Astrocyte (in vitro differentiated cells and primary cell): ENCODE measurements around the gene TCAIM. TPM values are rescaled to one million over a fixed set of nuclear protein-coding genes. Genes with fewer than 3 reads are reported as not detected.

ENCODE experiments used
- DNase-seq: peaks from one replicate; pipeline ENCODE4 v3.0.0-alpha.2; 2010; ENCODE audit warnings: low read depth
- FAIRE-seq: peaks from 2 replicates; lab custom pipeline; 2011; peaks lifted over from hg19 to GRCh38; lab: Jason Lieb, UNC
- H2AFZ ChIP-seq: 2 replicates; pipeline ENCODE4 v1.6.0; 2012; ENCODE audit warnings: low read depth, low read length, inconsistent platforms
- H3K27ac ChIP-seq: 2 replicates; pipeline ENCODE4 v1.5.1; 2011; ENCODE audit warnings: low read depth, low read length, inconsistent platforms
- H3K27me3 ChIP-seq: 2 replicates; pipeline ENCODE4 v1.6.0; 2011; ENCODE audit warnings: low read length, inconsistent platforms; ENCODE audit not compliant: insufficient read depth
- H3K36me3 ChIP-seq: 2 replicates; pipeline ENCODE4 v1.5.1; 2011; ENCODE audit warnings: low read length, inconsistent platforms; ENCODE audit not compliant: insufficient read depth
- H3K4me1 ChIP-seq: 2 replicates; pipeline ENCODE4 v1.5.1; 2011; ENCODE audit warnings: low read length, inconsistent platforms; ENCODE audit not compliant: insufficient read depth
- H3K4me2 ChIP-seq: 2 replicates; pipeline ENCODE4 v1.6.0; 2012; ENCODE audit warnings: low read length, inconsistent platforms
- H3K4me3 ChIP-seq: 2 replicates; pipeline ENCODE4 v1.5.1; 2011; ENCODE audit warnings: low read depth, mild to moderate bottlenecking, low read length, inconsistent platforms; ENCODE audit not compliant: insufficient read depth
- H3K79me2 ChIP-seq: 2 replicates; pipeline ENCODE4 v1.6.0; 2012; ENCODE audit warnings: mild to moderate bottlenecking, low read length, inconsistent platforms; ENCODE audit not compliant: insufficient read depth
- H3K9ac ChIP-seq: 2 replicates; pipeline ENCODE4 v1.6.0; 2012; ENCODE audit warnings: mild to moderate bottlenecking, low read length, inconsistent platforms
- H3K9me3 ChIP-seq: 2 replicates; pipeline ENCODE4 v1.5.1; 2012; ENCODE audit warnings: low read depth, mild to moderate bottlenecking, low read length, inconsistent platforms; ENCODE audit not compliant: insufficient read depth
- H4K20me1 ChIP-seq: 2 replicates; pipeline ENCODE4 v1.6.0; 2012; ENCODE audit warnings: low read length, inconsistent platforms; ENCODE audit not compliant: insufficient read depth
- H3K27ac Mint-ChIP-seq: one replicate; pipeline ENCODE4 v1.8.0; 2021; ENCODE audit warnings: mild to moderate bottlenecking, mixed read lengths; ENCODE audit not compliant: unreplicated experiment
- H3K27me3 Mint-ChIP-seq: one replicate; pipeline ENCODE4 v1.8.0; 2021; ENCODE audit warnings: low read depth, mixed read lengths; ENCODE audit not compliant: unreplicated experiment
- H3K36me3 Mint-ChIP-seq: one replicate; pipeline ENCODE4 v1.8.0; 2021; ENCODE audit warnings: low read depth, mixed read lengths; ENCODE audit not compliant: unreplicated experiment
- H3K4me1 Mint-ChIP-seq: one replicate; pipeline ENCODE4 v1.8.0; 2021; ENCODE audit warnings: low read depth, mixed read lengths; ENCODE audit not compliant: unreplicated experiment
- H3K4me3 Mint-ChIP-seq: one replicate; pipeline ENCODE4 v1.8.0; 2021; ENCODE audit warnings: mild to moderate bottlenecking, moderate library complexity, mixed read lengths; ENCODE audit not compliant: unreplicated experiment
- H3K9me3 Mint-ChIP-seq: one replicate; pipeline ENCODE4 v1.8.0; 2021; ENCODE audit warnings: mild to moderate bottlenecking, mixed read lengths; ENCODE audit not compliant: unreplicated experiment
- CTCF ChIP-seq: IDR thresholded peaks from 2 replicates; pipeline ENCODE4 v1.5.1; 2011; ENCODE audit warnings: low read depth, mild to moderate bottlenecking, inconsistent platforms, low read length, moderate library complexity; ENCODE audit not compliant: insufficient read depth
- EZH2 ChIP-seq: IDR thresholded peaks from 2 replicates; pipeline ENCODE4 v1.6.1; 2012; ENCODE audit warnings: mild to moderate bottlenecking, low read length, inconsistent platforms; ENCODE audit not compliant: insufficient read depth
- total RNA-seq: library from RNA; stranded (reverse); gene quantifications from 2 replicates; pipeline ENCODE4 v1.2.1, GENCODE V29; 2021

Gene TCAIM
- total RNA-seq, 1 donor from 2014 or later: 25.5 TPM

- Histone ChIP-seq H2AFZ (no peak overlapping the region), H3K9ac (no peak overlapping the region), H4K20me1 (no peaks in the 10 kb centered on the region), H3K9me3 (no peaks in the 10 kb centered on the region), H3K4me1 (no peaks in the 10 kb centered on the region), H3K79me2 (no peaks in the 10 kb centered on the region), H3K4me2 (no peak overlapping the region), H3K27ac (no peak overlapping the region), H3K4me3 (no peak overlapping the region), H3K36me3 (no peaks in the 10 kb centered on the region), H3K27me3 (peaks cover 7% of the 10 kb centered on the region)
- Mint-ChIP-seq H3K27me3 (no peaks in the 10 kb centered on the region), H3K9me3 (no peaks in the 10 kb centered on the region), H3K4me3 (no peak overlapping the region), H3K36me3 (no peaks in the 10 kb centered on the region), H3K27ac (no peak overlapping the region), H3K4me1 (peaks cover 2% of the 10 kb centered on the region)
- no peak for DNase-seq
- FAIRE-seq: no peak
- TF ChIP-seq EZH2: no peak
- TF ChIP-seq CTCF: no peak
Measured at GRCh38 chr3:44330444-44330843, 8.1 kb upstream of the TCAIM start.

GRCh38 chr3:44334326-44334725 is 4.2 kb upstream of the TCAIM start:
- Mint-ChIP-seq H3K4me1 (peaks cover 5% of the 10 kb centered on the region), H3K4me3 (no peak overlapping the region), H3K27ac (no peak overlapping the region), H3K27me3 (no peaks in the 10 kb centered on the region), H3K9me3 (no peaks in the 10 kb centered on the region), H3K36me3 (no peaks in the 10 kb centered on the region)
- DNase-seq (no peak), FAIRE-seq (no peak)
- peaks cover 4% of the 10 kb centered on the region for H3K79me2 ChIP-seq
- H3K9ac ChIP-seq: no peak overlapping the region
- H3K4me1 ChIP-seq: peaks cover 6% of the 10 kb centered on the region
- no peak overlapping the region for H3K4me2 ChIP-seq
- no peak overlapping the region for H3K4me3 ChIP-seq
- H4K20me1 ChIP-seq: no peaks in the 10 kb centered on the region
- peaks cover 2% of the 10 kb centered on the region for H3K27me3 ChIP-seq
- no peaks in the 10 kb centered on the region for H3K36me3 ChIP-seq
- H3K9me3 ChIP-seq: no peaks in the 10 kb centered on the region
- no peak overlapping the region for H2AFZ ChIP-seq
- no peak overlapping the region for H3K27ac ChIP-seq
- TF ChIP-seq EZH2 (no peak), CTCF (no peak)

- peaks cover 2% of the 10 kb centered on the region for H3K36me3 ChIP-seq
- peak overlapping the region; percentile 89 for H3K9ac ChIP-seq
- FAIRE-seq (no peak), DNase-seq (no peak)
- peak overlapping the region; percentile 96 for H2AFZ ChIP-seq
- peak overlapping the region; percentile 98 for H3K4me3 Mint-ChIP-seq
- peak overlapping the region; percentile 41 for H3K27ac Mint-ChIP-seq
- TF ChIP-seq EZH2: no peak
- no peak for TF ChIP-seq CTCF
- no peaks in the 10 kb centered on the region for H3K9me3 Mint-ChIP-seq
- no peaks in the 10 kb centered on the region for H3K27me3 Mint-ChIP-seq
- no peaks in the 10 kb centered on the region for H3K36me3 Mint-ChIP-seq
- peak overlapping the region; percentile 92 for H3K4me3 ChIP-seq
- H3K79me2 ChIP-seq: peaks cover 19% of the 10 kb centered on the region
- no peaks in the 10 kb centered on the region for H3K9me3 ChIP-seq
- no peaks in the 10 kb centered on the region for H4K20me1 ChIP-seq
- H3K27me3 ChIP-seq: peaks cover 2% of the 10 kb centered on the region
- H3K27ac ChIP-seq: no peak overlapping the region
- H3K4me1 Mint-ChIP-seq: peaks cover 18% of the 10 kb centered on the region
- peak overlapping the region; percentile 85 for H3K4me2 ChIP-seq
- H3K4me1 ChIP-seq: peaks cover 15% of the 10 kb centered on the region
Measured at GRCh38 chr3:44337248-44337785, 1.2 kb upstream of the TCAIM start.
